Caki2 (cell line): ENCODE results near the gene ETV5. TPM values are rescaled to one million over a fixed set of nuclear protein-coding genes. Genes with fewer than 3 reads are reported as not detected.
"Not testable (repeated sequence)": the region's sequence is repeated elsewhere in the genome, so short reads cannot be mapped to it uniquely, and the experiment has no call there.

ENCODE experiments used
- DNase-seq: peaks from one replicate; pipeline ENCODE4 v3.0.0-alpha.2; 2015; ENCODE audit warnings: low read depth
- in situ Hi-C: cut with HindIII; loops from 2 replicates; pipeline ENCODE4 v1.10.0; 2016; ENCODE audit warnings: low sequenced_read_pairs, low pct_unique_long_range_greater_than_20kb, mixed read lengths
- total RNA-seq: library from RNA; depleted of rRNA; stranded (reverse); fragments of >200 nt; shearing (Covaris generic); gene quantifications from 2 replicates; pipeline ENCODE4 v1.2.3, GENCODE V29; 2014; ENCODE audit warnings: low replicate concordance

ETV5 gene
- total RNA-seq, 1 experiment from 2014 or later: 38.3 TPM

- in situ Hi-C loops: no loop called here
- DNase-seq: no peak
Observed at GRCh38 chr3:186049001-186049400, 59.9 kb downstream of the ETV5 start.

GRCh38 chr3:186048119-186048518, 60.8 kb downstream of the ETV5 start:
- DNase-seq: no peak
- in situ Hi-C loops: no loop called here

GRCh38 chr3:186046838-186047237, 62.1 kb downstream of the ETV5 start:
- in situ Hi-C loops: no loop called here
- DNase-seq: no peak

GRCh38 chr3:186044968-186045367, 63.9 kb downstream of the ETV5 start:
- in situ Hi-C loops: no loop called here
- DNase-seq: no peak

- in situ Hi-C loops: no loop called here
- no peak for DNase-seq
Observed at GRCh38 chr3:186044427-186044826, 64.5 kb downstream of the ETV5 start.

GRCh38 chr3:186042521-186043202, 66.2 kb downstream of the ETV5 start:
- in situ Hi-C loops: no loop called here
- no peak for DNase-seq

GRCh38 chr3:186042036-186042435, 66.9 kb downstream of the ETV5 start:
- in situ Hi-C loops: no loop called here
- no peak for DNase-seq

- in situ Hi-C loops: no loop called here
- DNase-seq: no peak
Observed at GRCh38 chr3:186038360-186038759, 70.5 kb downstream of the ETV5 start.

- no peak for DNase-seq
- in situ Hi-C loops: no loop called here
Observed at GRCh38 chr3:186035277-186035676, 73.6 kb downstream of the ETV5 start.

GRCh38 chr3:186032321-186032720, 76.6 kb downstream of the ETV5 start:
- in situ Hi-C loops: no loop called here
- DNase-seq: no peak

- in situ Hi-C loops, DNase-seq: not testable (repeated sequence)
Observed at GRCh38 chr3:186025993-186026392, 82.9 kb downstream of the ETV5 start.

GRCh38 chr3:186025161-186025560, 83.7 kb downstream of the ETV5 start:
- DNase-seq: no peak
- in situ Hi-C loops: no loop called here

GRCh38 chr3:186024210-186024609, 84.7 kb downstream of the ETV5 start:
- no peak for DNase-seq
- in situ Hi-C loops: no loop called here

GRCh38 chr3:186022931-186023330, 86.0 kb downstream of the ETV5 start:
- in situ Hi-C loops: no loop called here
- no peak for DNase-seq

- DNase-seq: peak; percentile 76
- in situ Hi-C loops: no loop called here
Observed at GRCh38 chr3:186021673-186022362, 87.1 kb downstream of the ETV5 start.

- DNase-seq, in situ Hi-C loops: not testable (repeated sequence)
Observed at GRCh38 chr3:186021250-186021649, 87.6 kb downstream of the ETV5 start.

- DNase-seq, in situ Hi-C loops: not testable (repeated sequence)
Observed at GRCh38 chr3:186019288-186019687, 89.6 kb downstream of the ETV5 start.

- DNase-seq: no peak
- in situ Hi-C loops: no loop called here
Observed at GRCh38 chr3:186014866-186015265, 94.0 kb downstream of the ETV5 start.

- in situ Hi-C loops: no loop called here
Observed at GRCh38 chr3:186013312-186013711, 95.6 kb downstream of the ETV5 start.

GRCh38 chr3:186012137-186012536, 96.8 kb downstream of the ETV5 start:
- in situ Hi-C loops: no loop called here
- DNase-seq: no peak

More at GRCh38 chr3:186013312-186013711, 95.6 kb downstream of the ETV5 start:
- DNase-seq: no peak
